Stimulated activated CD8-positive, alpha-beta memory T cell treated with anti-CD3 and anti-CD28 coated beads, Interleukin-7, amount 100 ng/mL, for 48 hours (primary cell): Measurements from ENCODE around the gene ORC1.

Experiments
- DNase-seq, 2 donors: peaks; one replicate each; pipeline ENCODE4 v3.0.0-alpha.2; 2020; ENCODE audit warnings: low read depth in 1 of 2; ENCODE audit errors: extremely low read depth in 1 of 2

Gene ORC1

DNA sequence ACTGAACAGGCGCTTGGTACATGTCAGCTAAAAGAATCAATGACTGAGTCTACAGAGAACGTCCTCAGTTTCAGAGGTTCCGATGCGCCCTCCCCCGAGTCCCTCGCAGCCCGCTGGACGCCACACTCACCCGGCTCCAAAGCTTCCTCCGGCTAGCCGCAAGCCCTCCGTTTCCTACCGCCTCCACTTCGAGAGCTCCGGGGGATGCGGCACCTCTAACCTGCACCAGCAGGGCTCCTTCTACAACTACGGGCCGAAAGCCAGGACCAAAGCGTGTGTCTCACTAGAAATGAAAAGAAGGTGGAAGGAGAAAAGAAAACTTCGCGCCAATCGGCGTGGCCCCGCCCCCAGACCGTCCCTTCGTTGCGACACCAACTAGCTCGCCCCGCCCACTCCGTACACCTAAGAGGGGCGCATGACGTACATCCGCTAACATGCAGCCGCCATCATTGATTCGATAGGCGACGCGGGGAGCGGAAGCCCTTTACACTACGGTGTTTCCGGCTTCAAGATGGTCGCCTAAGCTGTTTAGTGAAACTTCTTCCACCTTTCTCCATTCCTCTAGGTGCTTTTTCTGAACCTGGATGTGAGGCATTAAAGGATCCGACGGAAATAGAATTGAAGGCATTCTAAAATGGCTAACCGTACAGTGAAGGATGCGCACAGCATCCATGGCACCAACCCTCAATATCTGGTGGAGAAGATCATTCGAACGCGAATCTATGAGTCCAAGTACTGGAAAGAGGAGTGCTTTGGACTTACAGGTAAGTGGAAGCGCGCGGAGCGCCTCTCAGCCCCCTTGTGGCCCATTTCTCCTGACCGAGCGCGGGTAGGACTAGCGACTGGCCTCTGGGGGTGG is at the start of gene ORC1, which contains the start of gene PRPF38A:
TSS of gene ORC1 (minus strand) at position 308 of the 859 bp plus-strand sequence. CDS start 2,200 bp downstream, outside the sequence.
TSS of gene PRPF38A (plus strand) at position 487 of the 859 bp plus-strand sequence. CDS start at position 635, 148 bp downstream.
- peak; percentile 87 to 97 for DNase-seq

DNA sequence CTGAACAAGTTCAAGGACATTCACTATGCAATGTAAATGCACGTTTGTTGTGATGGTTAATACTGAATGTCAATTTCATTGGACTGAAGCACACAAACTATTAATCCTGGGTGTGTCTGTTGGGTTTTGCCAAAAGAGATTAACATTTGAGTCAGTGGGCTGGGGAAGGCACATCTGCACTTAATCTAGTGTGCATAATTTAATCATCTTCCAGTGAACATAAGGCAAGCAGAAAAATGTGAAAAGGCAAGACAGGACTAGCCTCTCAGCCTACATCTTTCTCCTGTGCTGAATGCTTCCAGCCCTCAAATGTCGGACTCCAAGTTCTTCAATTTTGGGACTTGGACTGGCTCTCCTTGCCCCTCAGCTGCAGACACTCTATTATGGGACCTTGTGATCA is 40.2 kb upstream of the ORC1 start:
- DNase-seq: no peak

DNA sequence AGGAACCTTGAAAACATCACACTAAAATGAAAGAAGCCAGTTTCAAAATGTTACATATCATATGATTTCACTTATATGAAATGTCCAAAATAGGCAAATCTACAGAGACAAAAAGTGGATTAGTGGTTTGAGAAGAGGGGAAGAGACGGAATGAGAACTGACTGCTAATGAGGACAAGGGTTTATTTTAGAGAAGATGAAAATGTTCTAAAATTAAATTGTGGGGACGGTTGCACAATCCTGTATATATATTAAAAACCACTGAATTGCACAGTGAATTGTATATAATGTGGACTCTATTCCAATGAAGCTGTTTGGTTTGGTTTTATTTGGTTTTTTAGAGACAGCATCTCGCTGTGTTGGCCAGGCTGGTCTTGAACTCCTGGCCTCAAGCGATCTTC is 35.8 kb upstream of the ORC1 start:
- DNase-seq: no peak

DNA sequence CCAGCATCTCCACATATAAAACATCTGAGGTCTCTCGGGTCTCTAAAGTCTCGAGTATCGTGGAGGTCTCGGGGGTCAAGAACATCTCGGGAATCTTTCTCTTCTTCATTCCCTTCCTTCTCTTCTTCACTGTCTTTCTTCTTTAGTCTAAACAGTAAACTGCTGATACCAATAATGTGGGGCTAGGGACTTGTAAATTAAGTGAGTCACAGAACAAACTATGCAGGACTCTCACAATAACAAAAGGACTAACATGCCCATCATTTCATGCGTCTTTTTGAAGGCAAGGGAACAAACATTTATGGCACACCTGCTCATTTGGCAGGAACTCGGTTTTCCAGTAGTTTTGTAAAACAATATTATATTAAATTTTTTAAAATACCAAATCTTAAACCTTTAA is 32.6 kb upstream of the ORC1 start:
- no peak for DNase-seq

DNA sequence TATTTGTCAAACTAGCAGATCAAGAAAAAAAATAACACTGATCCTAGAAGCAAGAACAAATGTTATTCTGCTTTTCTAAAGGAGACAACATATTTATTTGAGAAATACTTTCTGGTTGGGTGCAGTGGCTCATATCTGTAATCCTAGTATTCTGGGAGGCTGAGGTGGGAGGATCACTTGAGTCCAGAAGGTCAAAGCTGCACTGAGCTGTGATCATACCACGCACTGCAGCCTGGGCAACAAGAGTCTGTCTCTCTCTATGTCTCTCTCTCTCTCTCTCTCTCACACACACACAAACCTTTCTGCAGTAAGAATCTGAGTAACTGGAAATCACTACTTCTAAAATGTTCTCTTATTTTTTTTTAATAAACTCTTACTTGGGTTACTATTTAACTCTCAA is 31.4 kb upstream of the ORC1 start:
- no peak for DNase-seq

DNA sequence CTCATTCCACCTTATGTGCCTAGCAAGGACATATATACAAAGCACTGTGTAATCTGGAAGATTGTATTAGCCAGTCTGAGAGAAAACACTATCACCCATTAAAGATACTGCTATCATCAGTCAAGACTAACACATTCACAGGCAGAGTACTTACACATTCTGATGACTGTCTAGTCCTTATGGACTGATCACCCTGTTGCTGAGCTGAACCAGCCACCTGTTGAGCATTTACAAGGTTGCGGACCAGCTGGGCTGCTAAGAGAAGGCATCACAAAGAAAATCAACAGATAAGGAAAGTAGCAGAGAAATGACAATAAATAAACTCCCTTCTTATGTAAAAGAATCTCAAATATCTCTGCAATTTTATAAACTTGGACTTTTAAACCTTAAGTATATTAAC is 31.0 kb upstream of the ORC1 start:
- DNase-seq: no peak

DNA sequence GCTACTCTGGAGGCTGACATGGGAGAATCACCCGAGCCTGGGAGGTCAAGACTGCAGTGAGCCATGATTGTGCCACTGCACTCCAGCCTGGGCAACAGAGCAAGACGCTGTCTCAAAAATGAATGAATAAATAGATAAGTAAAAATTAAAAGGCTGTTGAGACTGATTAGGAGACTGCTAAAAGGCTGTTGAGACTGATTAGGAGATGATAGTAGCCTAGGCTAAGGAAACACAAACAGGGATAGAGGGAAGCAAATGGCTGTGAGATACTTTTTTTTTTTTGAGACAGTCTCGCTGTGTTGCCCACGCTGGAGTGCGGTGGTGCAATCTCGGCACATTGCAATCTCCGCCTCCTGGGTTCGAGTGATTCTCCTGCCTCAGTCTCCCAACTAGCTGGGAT is 28.6 kb upstream of the ORC1 start:
- DNase-seq: no peak

DNA sequence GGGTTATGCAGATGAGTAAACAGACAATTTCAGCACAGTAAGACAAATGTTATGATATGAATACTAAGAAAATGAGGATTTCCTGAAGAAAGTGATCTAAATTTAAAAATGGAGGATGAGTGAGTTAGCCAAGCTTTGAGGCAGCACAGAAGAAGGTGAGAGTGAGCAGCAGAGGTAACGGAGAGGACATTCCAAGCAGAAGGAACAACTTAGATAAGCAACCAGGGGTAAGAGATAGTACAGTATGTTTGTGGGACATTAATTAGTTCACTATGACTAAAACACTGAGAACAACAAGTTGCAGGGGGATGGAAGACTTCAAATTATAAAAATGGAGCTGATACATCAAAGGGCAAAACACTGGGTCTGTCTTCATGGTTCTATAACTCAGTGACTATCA is 22.9 kb upstream of the ORC1 start:
- no peak for DNase-seq

DNA sequence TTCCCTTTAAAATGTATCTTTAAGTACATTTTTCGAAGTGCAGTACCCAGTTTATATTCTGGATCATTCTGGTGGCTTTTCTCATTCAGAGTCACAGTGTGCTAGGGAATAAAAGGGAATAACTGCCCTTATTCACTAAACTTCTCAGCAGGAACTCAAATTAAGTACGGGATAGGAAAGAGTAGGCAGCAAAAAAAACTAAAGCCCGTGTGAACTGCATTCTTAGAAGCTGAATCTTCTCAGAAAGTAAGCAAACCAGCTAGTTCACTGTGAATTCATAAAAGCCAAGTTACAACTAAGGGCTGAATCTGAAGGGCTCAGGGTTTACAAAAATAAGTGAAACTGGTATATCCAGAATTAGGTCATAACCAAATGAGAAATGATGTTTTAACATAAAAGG is 22.1 kb upstream of the ORC1 start:
- no peak for DNase-seq

DNA sequence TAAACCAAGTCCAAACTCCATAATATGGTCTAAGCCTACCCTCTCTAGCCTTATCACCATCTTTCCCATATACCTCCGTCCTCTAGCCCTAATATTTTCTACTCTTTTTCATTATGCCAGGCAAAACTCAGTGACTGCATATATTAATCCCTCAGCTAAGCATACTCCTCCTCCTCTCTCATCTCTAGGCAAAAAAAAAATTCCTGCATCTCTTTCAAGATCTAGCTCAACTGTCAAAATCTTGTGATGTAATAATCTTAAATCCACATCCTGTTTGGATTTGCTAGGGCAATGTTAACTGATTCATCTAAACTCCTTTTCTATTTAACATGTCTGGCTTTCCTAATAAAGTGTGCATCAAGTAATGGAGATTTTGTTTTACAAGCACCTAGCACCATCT is 20.6 kb upstream of the ORC1 start:
- DNase-seq: no peak

DNA sequence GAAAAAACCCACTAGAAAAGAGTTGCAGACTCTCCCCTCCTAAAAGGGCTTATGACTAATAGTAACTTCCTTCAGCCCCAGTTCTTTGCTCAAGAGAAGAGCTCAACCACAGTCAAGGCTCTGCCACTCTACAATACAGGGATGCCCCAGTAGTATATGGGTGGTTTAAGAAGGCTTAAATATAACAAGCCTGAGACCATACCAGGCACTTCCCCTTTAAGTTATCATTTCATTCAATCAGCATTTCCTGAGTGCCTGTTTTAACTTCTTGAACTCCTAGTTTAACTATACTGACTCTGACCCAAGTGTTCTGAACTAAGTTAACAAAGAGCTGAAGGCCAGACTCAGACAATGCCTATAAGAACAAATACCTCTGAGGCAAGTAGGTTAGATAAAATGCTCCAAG is 20.0 kb upstream of the ORC1 start:
- no peak for DNase-seq

DNA sequence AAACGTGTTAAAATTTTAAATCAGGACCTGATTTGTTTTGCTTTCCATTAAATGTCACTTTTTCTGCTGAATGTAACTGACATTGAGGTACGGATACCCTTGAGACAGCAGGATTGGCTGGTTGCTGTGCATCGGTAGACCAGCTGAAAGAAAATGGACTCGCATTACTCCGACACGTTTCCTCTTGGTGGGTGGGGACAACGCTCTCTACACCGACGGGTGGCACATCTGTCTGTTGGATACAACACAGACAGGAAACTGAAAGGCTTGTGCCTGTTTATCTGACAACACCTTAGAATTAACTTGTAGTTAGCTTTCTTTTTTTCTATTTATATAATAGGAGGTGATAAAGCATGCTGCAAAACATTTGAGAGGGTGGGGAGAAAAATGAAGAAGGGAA is 19.5 kb upstream of the ORC1 start:
- DNase-seq: peak; percentile 18 to 39

DNA sequence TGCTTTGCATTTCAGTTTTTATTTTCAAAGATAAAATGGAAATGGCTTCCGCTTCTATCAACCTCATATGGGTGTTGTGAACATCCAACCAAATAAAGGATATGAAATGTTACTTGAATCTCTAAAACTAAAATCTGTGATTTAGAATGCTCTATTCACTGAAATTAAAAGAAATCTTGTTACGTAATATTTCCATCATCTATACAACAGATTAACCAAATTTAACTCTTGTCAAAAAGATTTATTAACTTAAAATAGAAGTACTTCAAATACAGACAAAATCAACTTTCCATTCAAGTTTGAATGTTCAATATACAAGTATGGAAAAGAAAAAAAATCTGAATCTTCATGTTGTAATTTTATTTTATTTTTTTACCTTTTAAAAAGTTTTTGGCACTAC is 18.8 kb upstream of the ORC1 start:
- DNase-seq: no peak

DNA sequence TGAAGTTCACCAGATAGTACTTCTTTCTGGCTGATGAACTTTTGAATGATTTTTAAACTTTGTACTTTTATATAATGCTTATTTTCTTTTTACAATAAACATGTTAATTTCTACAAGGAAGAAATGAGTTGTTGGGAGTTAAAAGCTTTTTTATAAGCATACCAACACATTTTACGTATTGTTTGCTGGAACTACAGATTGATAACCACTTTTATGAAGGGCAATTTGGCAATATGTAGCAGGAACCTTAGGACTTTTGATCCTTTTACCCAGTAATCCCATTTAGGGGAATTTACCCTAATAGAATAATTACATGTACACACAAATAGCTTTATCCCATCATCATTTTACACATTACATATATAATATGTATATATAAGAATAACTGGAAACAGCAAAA is 16.5 kb upstream of the ORC1 start:
- DNase-seq: no peak

DNA sequence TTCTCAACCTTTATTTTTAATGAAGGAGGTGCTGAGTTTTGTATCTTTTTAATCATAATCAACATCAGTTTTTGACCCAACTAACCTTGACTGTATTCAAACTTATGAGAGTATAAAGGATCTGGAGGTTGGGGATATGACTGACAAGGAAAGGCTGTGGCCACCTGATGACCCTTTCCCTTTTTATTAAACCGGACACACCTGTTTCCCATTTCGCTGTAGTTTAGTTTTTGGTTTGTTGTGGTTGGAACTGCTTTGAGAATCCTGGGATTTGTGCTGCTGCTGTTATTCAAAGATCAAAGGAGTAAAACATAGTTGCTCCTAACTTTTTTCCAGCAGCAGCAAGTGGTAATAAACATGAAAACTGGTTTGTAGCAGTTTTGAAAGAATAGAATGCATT is 12.6 kb upstream of the ORC1 start:
- no peak for DNase-seq

DNA sequence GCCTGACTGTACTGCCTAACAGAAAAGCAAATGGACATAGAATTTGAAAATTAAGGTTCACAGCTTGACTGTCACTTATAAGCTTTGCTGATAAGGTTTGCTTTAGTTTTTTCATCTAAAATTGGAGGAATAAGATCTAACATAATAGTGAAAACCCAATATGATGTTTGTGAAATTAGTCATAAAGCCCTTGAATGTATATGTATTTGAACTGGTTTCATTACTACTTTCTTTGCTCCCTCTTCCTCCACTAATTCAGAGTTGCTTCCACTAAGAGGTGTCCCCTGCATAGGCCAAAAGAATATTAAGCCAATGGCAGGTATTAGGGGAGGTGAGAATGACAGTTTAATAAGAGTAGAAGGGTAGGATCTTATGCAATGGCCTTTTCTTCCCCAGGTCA is 10.7 kb upstream of the ORC1 start:
- DNase-seq: no peak

DNA sequence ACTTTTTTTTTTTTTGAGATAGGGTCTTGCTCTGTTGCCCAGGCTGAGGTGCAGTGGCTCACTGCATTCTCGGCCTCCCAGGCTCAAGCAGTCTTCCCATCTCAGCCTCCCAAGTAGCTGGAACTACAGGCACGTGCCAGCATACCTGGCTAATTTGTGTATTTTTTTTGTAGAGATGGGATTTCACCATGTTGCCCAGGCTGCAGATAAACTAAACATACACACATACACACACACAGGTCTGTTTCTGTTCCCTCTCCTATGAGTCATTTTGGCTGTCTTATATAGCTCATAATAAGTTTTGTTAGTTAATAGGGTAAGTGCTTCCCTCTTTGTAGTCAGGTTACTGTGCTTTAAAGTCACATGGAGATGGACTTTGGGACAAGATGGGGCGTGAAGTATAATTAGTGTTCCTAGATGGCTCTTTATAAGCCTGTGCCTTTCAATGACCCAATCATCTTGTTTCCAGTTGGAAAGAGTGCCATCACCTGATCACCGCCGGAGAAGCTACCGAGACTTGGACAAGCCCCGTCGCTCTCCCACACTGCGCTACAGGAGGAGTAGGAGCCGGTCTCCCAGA is 9.3 kb upstream of the ORC1 start:
- DNase-seq: no peak

DNA sequence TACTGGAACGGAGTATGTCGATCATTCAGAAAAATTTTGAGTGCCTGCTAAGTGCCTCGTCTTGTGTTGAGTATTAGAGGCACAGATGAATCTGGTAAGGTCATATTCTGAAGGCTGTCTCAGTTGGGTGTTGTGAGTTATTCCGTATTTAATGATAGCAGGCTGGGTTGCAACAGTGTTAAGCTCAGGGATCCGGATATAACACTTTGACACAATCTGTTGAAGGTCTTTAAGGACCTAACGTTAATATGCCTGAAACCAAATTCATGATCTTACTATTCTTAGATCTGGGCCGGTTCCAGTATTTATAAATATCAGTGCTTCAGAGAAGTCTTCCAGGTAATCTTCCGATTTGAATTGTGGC is 734 bp upstream of the ORC1 start:
- DNase-seq: no peak

DNA sequence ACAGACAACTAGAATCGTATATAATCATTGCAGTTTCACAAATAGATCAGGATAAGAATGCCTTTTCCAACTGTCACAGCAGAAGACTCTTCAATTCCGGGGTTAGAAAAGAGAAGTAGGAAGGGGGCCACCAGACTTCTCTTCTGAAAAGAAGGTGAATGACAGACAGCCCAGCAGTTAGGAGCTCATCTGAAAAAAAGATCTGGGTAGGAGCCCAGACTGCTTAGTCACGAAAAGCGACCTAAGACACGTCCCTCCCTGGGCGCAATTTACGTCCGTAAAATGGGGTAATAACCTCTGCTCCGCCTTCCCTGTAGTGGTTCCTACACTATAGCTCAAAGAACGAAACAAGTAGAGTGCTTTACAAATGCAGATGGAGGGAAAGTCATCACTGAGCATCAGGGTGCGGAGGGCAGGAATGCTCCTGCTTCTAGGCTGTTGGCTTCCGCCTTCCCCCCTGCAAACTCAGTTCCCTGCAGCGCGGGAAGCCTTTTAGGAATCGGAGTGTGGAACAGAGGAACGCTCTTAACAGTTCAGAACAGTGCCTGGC is 582 bp downstream of the ORC1 start:
- DNase-seq: peak in 1 of 2 donors; percentile 31

DNA sequence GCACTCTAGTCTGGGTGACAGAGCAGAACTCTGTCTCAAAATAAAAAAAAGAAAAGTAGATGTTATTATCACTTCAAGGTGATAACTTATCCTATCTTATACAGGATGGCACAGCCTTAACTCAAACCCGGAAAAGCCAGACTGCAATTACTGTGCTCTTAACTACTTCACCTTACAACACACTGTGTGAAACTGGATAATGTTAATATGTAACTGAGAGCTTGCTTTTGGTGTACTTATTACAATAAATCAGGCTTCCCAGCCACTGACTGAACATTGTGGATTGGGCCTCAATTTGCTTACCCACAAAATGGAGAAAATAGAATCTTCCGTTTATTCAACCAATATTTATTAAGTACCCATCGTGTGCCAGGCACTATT is 1.4 kb downstream of the ORC1 start:
- DNase-seq: no peak

DNA sequence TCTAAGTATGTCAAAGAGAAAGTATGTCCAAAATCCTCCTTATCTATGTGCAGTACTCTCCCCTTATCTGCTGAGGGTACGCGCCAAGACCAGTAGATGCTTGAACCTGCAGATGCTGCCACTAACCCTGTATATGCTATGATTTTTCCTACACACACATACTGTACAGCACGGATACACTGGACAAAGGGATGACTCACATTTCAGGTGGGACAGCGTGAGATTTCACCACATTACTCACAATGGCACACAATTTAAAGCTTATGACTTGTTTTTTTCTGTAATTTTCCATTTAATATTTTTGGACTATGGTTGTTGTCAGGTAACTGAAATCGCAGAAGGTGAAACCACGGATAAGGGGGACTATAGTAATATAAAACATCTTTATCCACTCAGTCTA is 4.1 kb downstream of the ORC1 start:
- no peak for DNase-seq

DNA sequence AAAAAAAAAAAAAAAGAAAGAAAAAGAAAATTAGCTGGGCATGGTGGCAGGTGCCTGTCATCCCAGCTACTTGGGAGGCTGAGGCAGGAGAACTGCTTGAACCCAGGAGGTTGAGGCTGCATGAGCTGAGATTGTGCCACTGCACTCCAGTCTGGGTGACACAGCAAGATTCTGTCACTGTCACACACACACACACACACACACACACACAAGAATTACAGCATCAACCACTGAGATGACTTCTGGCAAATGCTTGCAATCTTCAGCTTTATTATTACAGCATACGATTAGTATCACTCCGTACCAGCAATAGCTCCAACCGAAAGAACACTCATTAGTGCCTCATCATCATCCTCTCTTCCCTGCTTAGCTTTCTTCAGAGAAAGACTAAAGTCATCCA is 4.6 kb downstream of the ORC1 start:
- no peak for DNase-seq
